ENCODE results near the gene GPR63. TPM values are rescaled to one million over a fixed set of nuclear protein-coding genes. Genes with fewer than 3 reads are reported as not detected.

GPR63 gene
- polyA plus RNA-seq, 3 donors, result 0.03 to 0.07 TPM; not detected in 1

DNA sequence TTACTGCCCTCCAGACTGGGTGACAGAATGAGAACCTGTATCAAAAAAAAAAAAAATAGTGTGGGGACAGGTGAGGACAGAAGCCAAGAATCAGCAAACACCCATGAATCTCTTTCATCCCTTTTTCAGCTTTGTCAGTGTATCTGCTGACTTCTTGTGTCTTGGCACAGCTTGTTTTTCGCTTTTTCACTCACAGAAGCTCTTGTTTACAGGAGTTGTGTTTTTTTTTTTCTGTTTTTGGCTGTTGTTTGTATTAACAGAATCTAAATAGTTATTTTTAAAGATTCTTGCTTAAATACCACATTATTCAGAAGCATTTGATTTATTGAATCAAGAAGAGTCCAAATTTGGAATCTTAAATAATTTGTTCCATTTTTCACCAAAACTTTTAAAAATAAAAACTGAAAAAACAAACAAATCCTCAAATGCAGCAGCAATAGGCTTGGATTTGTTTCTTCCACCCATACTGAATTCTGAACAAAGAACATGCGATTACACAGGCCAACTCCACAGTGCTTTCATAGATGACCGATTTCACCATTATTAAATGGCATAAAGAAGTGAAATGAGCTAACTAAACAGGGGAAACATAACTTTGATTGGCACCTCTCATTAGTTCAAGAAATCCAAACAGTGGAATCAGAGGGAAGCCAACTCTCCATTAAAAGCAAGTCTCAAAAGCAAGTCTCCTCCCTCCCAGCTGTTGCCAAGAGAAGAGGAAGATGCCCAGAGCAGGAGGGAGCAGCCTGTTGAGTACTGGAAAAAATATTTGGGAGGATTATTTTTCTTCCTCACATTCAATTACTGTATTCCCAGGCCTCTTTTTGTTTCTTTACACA is 27.2 kb upstream of the GPR63 start:
- Mint-ChIP-seq H3K27ac (no peak overlapping the region), H3K4me1 (no peaks in the 10 kb centered on the region), H3K27me3 (ENCODE audit: low read depth in 3 of 3) (peaks cover 2 to 13% (median 12%) of the 10 kb centered on the region in 3 donors), H3K36me3 (no peaks in the 10 kb centered on the region), H3K4me3 (peak overlapping the region in 1 of 2 donors; percentile 6), H3K9me3 (peaks cover 3 to 14% (median 4%) of the 10 kb centered on the region in 7 donors)
- Histone ChIP-seq H3K79me2 (ENCODE audit: insufficient read depth, low read length) (no peaks in the 10 kb centered on the region), H3K27me3 (ENCODE audit: control insufficient read depth in 2 of 2, insufficient read depth in 2 of 2, low read length in 2 of 2) (peaks cover 0 to 3% of the 10 kb centered on the region in 2 donors), H3K36me3 (replicated peaks in 1 of 2; ENCODE audit: control insufficient read depth in 1 of 2, insufficient read depth in 2 of 2, low read length in 2 of 2) (no peaks in the 10 kb centered on the region), H3K4me2 (replicated peaks; ENCODE audit: extremely low read depth, low read length, poor library complexity, severe bottlenecking) (no peak overlapping the region), H3K4me3 (replicated peaks in 1 of 3; ENCODE audit: low read depth in 2 of 3, low read length in 3 of 3) (no peak overlapping the region), H2AFZ (ENCODE audit: insufficient read depth, low read depth, low read length, poor library complexity, severe bottlenecking) (no peak overlapping the region), H3K27ac (ENCODE audit: low read depth in 1 of 2, low read length in 2 of 2) (no peak overlapping the region), H3K9me3 (replicated peaks in 1 of 2; ENCODE audit: control insufficient read depth in 1 of 2, insufficient read depth in 1 of 2, low read length in 2 of 2) (no peaks in the 10 kb centered on the region), H3K4me1 (ENCODE audit: control insufficient read depth in 1 of 2, insufficient read depth in 2 of 2, low read length in 2 of 2) (no peaks in the 10 kb centered on the region), H3K9ac (ENCODE audit: insufficient read depth, low read length, poor library complexity, severe bottlenecking) (no peak overlapping the region), H4K20me1 (ENCODE audit: insufficient read depth, low read length) (no peaks in the 10 kb centered on the region)
- intact Hi-C loops (cut with micrococcal nuclease), result no loop called here
- DNase-seq, result no peak
- WGBS (ENCODE audit: insufficient coverage), result no CpG with 5 or more reads among the region's 3 CpGs
- TF ChIP-seq, protein P1, sequence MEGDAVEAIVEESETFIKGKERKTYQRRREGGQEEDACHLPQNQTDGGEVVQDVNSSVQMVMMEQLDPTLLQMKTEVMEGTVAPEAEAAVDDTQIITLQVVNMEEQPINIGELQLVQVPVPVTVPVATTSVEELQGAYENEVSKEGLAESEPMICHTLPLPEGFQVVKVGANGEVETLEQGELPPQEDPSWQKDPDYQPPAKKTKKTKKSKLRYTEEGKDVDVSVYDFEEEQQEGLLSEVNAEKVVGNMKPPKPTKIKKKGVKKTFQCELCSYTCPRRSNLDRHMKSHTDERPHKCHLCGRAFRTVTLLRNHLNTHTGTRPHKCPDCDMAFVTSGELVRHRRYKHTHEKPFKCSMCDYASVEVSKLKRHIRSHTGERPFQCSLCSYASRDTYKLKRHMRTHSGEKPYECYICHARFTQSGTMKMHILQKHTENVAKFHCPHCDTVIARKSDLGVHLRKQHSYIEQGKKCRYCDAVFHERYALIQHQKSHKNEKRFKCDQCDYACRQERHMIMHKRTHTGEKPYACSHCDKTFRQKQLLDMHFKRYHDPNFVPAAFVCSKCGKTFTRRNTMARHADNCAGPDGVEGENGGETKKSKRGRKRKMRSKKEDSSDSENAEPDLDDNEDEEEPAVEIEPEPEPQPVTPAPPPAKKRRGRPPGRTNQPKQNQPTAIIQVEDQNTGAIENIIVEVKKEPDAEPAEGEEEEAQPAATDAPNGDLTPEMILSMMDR (IDR thresholded peaks at IDR 0.05), result no peak

- Histone ChIP-seq H3K27me3 (ENCODE audit: control insufficient read depth in 2 of 2, insufficient read depth in 2 of 2, low read length in 2 of 2) (peaks cover 0 to 3% of the 10 kb centered on the region in 2 donors), H3K4me1 (ENCODE audit: control insufficient read depth in 1 of 2, insufficient read depth in 2 of 2, low read length in 2 of 2) (no peaks in the 10 kb centered on the region), H3K4me3 (replicated peaks in 1 of 3; ENCODE audit: low read depth in 2 of 3, low read length in 3 of 3) (no peak overlapping the region), H4K20me1 (ENCODE audit: insufficient read depth, low read length) (no peaks in the 10 kb centered on the region), H3K9me3 (replicated peaks in 1 of 2; ENCODE audit: control insufficient read depth in 1 of 2, insufficient read depth in 1 of 2, low read length in 2 of 2) (peaks cover 0 to 3% of the 10 kb centered on the region in 2 donors), H3K36me3 (replicated peaks in 1 of 2; ENCODE audit: control insufficient read depth in 1 of 2, insufficient read depth in 2 of 2, low read length in 2 of 2) (no peaks in the 10 kb centered on the region), H3K9ac (ENCODE audit: insufficient read depth, low read length, poor library complexity, severe bottlenecking) (no peak overlapping the region), H2AFZ (ENCODE audit: insufficient read depth, low read depth, low read length, poor library complexity, severe bottlenecking) (no peak overlapping the region), H3K4me2 (replicated peaks; ENCODE audit: extremely low read depth, low read length, poor library complexity, severe bottlenecking) (no peak overlapping the region), H3K79me2 (ENCODE audit: insufficient read depth, low read length) (no peaks in the 10 kb centered on the region), H3K27ac (ENCODE audit: low read depth in 1 of 2, low read length in 2 of 2) (no peak overlapping the region)
- H3K36me3 Mint-ChIP-seq, result no peaks in the 10 kb centered on the region
- no peak for DNase-seq
- H3K27me3 Mint-ChIP-seq (ENCODE audit: low read depth in 3 of 3), result peaks cover 2 to 10% (median 3%) of the 10 kb centered on the region in 3 donors
- peaks cover 3 to 19% (median 9%) of the 10 kb centered on the region in 7 donors for H3K9me3 Mint-ChIP-seq
- no CpG with 5 or more reads among the region's 1 CpG for WGBS (ENCODE audit: insufficient coverage)
- intact Hi-C loops (cut with micrococcal nuclease), result no loop called here
- H3K4me1 Mint-ChIP-seq, result no peaks in the 10 kb centered on the region
- TF ChIP-seq, protein P1 (IDR thresholded peaks at IDR 0.05), result no peak
- no peak overlapping the region for H3K27ac Mint-ChIP-seq
- H3K4me3 Mint-ChIP-seq, result no peak overlapping the region
These were observed 25.3 kb upstream of the GPR63 start for GRCh38 chr6:96862560-96862959.

All from CD14-positive monocyte (primary cell).